Activated T-helper 1 cell treated with anti-CD3 and anti-CD28 coated beads, Interleukin-2, amount 50 U/mL, for 16 hours (primary cell): Measurements from ENCODE around the gene NOC2L.

ENCODE experiments used
- DNase-seq, 2 donors: peaks; one replicate each; pipeline ENCODE4 v3.0.0-alpha.2; 2020; ENCODE audit warnings: low read depth in 1 of 2, low spot score in 1 of 2

The NOC2L gene

GRCh38 chr1:942864-943533 lies 16.1 kb downstream of the NOC2L start:
- no peak for DNase-seq

- no peak for DNase-seq
Observed at GRCh38 chr1:942411-942821, 16.6 kb downstream of the NOC2L start.

GRCh38 chr1:941588-942383 lies 17.3 kb downstream of the NOC2L start:
- no peak for DNase-seq

GRCh38 chr1:941015-941587 lies 18.0 kb downstream of the NOC2L start:
- no peak for DNase-seq

- DNase-seq, result no peak
Observed at GRCh38 chr1:940107-941014, 18.7 kb downstream of the NOC2L start.

GRCh38 chr1:939511-940106 lies 19.4 kb downstream of the NOC2L start:
- no peak for DNase-seq

GRCh38 chr1:938711-939489 lies 20.2 kb downstream of the NOC2L start:
- DNase-seq, result no peak

- no peak for DNase-seq
Observed at GRCh38 chr1:938088-938683, 20.9 kb downstream of the NOC2L start.

- no peak for DNase-seq
Observed at GRCh38 chr1:937521-937920, 21.5 kb downstream of the NOC2L start.

- DNase-seq, result no peak
Observed at GRCh38 chr1:936348-937264, 22.4 kb downstream of the NOC2L start.

- no peak for DNase-seq
Observed at GRCh38 chr1:935751-936231, 23.3 kb downstream of the NOC2L start.

GRCh38 chr1:934991-935750 lies 23.9 kb downstream of the NOC2L start:
- no peak for DNase-seq

- no peak for DNase-seq
Observed at GRCh38 chr1:933603-933940, 25.5 kb downstream of the NOC2L start.

GRCh38 chr1:932776-933602 lies 26.1 kb downstream of the NOC2L start:
- no peak for DNase-seq

- no peak for DNase-seq
Observed at GRCh38 chr1:932173-932510, 26.9 kb downstream of the NOC2L start.

- no peak for DNase-seq
Observed at GRCh38 chr1:931380-932172, 27.5 kb downstream of the NOC2L start.
